Activated CD4-positive, alpha-beta T cell treated with anti-CD3 and anti-CD28 coated beads, Interleukin-2, amount 50 U/mL, for 1 hour (primary cell): Measurements from ENCODE around the gene TSPAN33.
"Not testable (repeated sequence)": the region's sequence is repeated elsewhere in the genome, so short reads cannot be mapped to it uniquely, and the experiment has no call there.

ENCODE experiments used
- DNase-seq: peaks from one replicate; pipeline ENCODE4 v3.0.0-alpha.2; 2020

The TSPAN33 gene

DNA sequence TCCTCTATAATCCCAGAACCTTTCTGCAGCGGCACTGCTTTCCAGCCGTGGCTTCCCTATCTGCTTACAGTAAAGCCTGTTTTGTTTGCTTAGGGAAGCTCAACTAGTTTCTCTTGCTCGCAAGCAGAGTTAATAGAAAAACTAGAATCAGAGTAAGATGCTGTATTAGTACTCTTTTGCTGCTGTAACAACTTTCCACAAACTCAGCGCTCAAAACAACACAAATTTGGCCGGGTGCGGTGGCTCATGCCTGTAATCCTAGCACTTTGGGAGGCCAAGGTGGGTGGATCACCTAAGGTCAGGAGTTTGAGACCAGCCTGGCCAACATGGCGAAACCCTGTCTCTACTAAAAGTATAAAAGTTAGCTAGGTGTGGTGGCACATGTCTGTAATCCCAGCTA lies 29.4 kb downstream of the TSPAN33 start:
- DNase-seq, result not testable (repeated sequence)

DNA sequence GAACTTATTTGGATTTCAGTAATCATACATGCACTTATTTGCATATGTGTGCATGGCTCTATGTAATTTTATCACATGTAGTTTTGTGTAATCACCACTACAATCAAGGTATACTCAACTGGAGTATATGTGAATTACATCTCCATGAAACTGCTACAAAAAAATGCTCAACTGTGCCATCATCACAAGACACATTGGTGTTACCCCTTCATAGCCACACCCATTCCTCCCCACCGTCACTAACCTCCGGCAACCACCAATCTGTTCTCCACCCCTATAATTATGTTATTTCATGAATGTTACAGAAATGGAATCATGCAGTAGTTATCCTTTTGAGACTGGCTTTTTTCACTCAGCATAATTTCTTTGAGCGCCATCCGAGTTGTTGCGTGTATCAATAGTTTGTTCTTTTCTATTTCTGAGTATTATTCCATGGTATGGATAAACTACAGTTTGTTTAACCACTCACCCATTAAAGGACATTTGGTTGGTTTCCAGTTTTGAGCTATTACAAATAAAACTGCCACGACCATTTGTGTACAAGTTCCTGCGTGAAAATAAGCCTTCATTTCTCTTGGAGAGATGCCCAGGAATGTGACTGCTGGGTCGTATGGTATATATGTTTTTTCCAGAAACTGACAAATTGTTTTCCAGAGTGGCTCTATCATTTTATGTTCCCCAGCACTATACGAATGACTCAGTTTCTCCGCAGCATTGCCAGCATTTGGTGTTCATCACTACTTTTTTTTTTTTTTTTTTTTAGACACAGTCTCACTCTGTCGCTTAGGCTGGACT lies 32.6 kb downstream of the TSPAN33 start:
- DNase-seq, result no peak

DNA sequence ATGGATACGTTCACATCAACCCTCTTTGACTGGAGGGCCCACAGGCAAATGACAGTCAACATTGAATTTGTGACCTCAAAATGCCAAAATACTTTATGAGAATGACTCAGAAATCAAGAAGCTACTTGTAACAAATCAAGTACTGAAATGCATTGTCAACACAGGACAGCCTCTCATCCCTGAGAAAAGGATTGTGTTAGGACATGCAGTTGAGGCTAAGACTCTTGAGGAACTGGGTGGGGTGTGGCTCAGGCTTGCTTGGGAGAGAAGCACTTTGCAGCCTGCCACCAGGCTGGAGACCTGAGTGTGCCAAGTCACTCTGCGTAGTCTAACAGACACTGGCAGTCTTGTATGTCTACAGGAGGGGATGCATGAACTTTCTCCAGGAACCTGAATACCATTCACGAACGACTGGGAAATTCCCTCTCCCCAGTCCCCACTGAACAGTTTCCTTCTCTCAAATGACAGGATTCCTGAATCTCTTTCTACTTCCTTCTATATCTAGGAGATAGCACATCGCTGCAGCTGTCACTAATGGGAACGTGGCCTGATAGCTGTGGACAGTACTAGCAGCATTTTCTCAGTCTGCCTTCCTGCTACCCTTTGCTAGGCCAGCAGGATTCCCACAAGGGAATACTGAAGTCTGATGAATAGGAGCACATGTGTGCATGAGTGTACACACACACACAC lies 40.6 kb downstream of the TSPAN33 start:
- DNase-seq, result no peak

DNA sequence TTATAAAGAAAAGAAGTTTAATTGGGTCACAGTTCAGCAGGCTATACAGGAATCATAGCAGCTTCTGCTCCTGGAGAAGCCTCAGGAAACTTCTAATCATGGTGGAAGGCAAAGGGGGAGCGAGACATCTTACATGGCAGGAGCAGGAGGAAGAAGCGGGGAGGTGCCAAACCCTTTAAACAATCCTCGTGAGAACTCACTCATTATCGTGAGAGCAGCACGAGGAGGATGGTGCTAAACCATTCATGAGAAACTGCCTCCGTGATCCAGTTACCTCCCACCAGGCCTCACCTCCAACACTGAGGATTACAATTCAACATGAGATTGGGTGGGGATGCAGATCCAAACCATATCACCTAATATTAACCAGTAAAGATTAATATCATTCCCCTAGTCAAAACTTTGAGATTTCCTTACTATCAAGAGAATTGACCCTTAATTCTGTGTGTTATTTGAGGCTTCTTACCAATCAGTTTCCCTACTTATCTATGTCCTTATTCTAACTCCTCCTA lies 42.3 kb downstream of the TSPAN33 start:
- no peak for DNase-seq

DNA sequence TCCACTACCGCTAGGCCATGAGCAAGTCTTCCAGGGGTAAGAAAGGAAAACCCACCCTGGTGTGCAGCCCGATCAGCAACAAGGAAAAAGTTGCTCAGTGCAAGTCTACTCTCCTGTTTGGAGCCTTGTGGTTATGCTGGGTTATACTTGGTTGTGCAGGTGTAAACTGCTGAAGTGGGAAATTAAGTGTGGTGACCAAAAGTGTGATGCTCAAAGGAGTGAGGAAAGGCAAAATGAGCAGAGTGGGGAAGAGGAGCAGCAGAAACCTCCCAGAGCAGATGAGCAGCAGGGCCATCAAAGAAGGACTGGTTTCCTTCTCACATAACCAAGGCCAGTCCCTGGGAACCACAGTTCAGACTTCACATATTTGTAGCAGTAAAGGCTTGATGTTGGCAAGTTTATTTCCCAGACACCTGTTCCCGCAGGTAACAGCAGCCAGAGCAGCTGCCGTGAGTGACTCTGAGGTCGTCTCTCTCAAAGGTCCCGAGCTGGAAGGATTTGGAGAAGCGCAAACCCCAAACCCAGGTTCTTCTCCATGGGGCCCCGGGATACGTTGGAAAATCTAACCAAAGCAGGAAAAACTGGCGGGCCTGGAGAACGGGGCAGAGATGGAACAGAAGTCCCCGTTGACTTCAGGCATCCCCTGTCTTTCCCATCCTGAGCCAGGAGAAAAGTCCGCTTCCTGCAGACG lies 43.3 kb downstream of the TSPAN33 start:
- DNase-seq, result no peak

DNA sequence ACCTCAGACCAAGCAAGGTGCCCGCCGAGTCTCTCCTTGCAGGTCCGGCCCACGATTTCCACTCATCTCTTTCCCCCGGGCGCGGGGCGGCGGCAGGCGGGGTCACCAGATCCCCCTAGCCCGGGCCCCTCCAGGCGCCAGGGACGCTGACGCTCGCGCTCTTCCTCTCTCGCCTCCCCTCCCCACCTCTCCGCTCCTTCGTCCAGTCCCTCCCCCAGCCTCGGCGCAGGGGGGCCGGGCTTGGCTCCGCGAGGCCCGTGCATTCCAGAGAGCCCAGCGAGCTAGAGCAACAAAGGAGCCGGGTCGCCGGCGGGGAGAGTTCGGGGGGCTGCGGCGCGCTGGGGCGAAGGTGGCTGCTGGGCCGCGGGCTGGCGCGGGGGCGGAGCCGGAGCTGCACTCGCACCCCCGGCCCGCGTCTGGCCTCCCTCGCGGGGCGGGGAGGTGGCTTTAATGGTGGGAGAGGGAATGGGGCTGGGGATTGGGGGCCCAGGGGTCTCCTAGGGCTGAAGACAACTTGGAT lies 43.9 kb downstream of the TSPAN33 start, which contains the start of gene SMO:
SMO (plus strand) TSS at position 262 of the 520 bp plus-strand sequence. CDS start 519 bp downstream, outside the sequence.
- no peak for DNase-seq

DNA sequence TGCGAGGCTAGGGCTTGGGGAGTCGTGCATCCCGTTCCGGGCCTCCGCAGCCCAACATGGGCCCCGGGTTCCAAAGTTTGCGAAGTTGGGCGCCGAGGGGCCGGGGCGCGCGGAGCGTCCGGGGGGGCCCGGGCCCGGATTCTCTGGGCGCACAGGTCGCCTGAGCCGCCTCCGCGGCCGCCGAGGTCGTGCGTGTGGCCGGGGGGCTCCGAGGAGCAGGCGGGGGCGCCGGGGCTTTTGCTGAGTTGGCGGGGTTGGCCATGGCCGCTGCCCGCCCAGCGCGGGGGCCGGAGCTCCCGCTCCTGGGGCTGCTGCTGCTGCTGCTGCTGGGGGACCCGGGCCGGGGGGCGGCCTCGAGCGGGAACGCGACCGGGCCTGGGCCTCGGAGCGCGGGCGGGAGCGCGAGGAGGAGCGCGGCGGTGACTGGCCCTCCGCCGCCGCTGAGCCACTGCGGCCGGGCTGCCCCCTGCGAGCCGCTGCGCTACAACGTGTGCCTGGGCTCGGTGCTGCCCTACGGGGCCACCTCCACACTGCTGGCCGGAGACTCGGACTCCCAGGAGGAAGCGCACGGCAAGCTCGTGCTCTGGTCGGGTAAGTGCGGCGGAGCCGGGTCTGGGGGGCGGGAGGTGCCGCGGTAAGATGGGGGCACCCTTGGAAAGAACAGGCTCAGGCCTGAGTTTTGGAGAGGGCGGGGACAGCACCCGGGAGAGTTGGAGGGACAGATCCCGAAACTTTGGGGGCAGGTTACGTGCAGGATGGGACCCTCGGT lies 44.6 kb downstream of the TSPAN33 start:
- no peak for DNase-seq

DNA sequence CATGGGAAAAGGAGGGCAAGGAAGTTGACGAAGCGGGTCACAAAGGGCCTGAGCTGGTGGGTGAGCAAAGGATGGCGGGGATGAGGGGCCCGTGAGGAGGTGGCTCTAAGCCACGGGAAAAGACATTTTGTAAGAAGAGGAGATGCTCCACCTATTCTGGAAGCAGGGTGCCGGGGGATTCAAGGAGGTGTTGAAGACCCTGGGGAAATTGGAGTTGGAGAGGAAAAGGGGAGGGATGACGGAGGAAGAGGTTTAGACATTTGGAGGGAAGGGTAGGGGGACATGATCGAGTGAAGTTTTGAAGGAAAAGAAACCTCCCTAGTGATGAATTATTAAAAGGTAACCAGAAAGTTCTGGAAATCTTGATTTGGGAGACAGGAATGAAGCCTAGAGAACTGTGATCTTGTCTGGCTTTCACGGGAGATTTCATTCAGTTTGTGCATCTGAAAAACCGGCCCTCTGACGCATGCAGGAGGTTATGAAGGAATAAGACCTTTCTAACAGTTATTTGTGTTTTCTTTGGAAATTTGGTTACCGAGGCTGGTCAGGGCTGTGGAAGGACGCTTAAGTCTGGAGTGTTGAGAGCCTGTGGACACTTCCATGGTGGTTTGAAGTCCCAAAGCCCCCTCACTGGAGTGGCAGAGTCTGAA lies 45.3 kb downstream of the TSPAN33 start:
- no peak for DNase-seq

DNA sequence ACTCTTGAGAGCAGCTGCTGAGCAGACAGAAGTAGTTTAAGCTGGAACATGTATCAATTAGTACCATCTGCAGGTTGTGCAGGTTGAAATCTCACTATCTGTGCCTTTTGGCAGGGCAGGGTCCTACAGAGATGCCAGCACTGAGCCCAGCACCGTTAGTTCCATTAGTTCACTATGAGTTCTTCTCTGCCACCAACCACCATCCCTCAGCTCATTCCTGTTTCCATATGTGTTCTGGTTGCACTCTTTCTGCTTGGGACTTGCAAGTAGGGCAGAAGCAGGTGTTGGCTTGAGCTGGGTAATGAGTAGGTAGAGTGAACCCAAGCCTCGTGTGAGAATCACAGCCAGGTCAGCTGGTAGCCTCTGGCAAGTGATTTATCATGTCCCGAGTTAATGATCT lies 46.8 kb downstream of the TSPAN33 start:
- no peak for DNase-seq

DNA sequence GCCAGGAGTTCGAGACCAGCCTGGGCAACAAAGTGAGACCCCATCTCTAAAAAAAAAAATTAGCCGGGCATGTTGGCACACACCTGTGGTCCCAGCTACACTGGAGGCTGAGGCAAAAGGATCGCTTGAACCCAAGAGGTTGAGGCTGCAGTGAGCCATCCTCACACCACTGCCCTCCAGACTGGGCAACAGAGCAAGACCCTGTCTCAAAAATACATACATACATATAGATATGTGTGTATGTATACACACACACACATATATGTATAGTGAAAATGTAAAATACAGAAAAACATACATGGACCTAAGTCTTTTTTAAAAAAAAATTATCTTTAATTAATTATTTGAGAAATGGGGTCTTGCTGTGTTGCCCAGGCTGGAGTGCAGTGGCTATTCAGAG lies 49.4 kb downstream of the TSPAN33 start:
- no peak for DNase-seq

DNA sequence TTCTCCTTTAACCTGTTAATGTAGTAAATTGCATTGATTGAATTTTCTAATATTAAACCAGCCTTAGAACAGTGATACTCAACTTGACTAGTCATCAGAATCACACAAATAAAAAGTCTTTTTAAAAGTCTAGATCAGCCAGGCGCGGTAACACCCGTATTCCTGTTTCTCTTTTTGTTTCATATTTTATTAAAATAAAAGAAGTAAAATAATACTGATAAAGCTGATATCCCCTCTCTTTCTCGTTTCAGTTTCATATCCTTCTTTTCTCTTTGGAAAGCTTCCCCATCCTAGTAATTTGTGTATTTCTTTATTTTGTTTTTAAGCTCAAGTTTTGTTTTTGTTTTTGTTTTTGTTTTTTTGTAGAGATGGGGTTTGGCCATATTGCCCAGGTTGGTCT lies 53.3 kb downstream of the TSPAN33 start:
- no peak for DNase-seq

DNA sequence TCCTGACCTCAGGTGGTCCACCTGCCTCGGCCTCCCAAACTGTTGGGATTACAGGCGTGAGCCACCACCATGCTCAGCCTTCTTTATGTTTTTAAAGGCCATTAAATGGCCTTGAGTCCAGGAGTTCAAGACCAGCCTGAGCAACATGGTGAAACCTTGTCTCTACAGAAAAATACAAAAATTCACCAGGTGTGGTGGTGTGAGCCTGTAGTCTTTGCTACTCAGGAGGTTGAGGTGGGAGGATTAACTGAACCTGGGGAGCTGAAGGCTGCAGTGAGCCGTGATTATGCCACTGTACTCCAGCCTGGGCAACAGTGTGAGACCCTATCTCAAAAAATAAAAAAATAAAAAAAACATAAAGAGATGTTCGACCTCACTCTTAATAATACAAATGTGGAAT lies 54.9 kb downstream of the TSPAN33 start:
- DNase-seq, result no peak

DNA sequence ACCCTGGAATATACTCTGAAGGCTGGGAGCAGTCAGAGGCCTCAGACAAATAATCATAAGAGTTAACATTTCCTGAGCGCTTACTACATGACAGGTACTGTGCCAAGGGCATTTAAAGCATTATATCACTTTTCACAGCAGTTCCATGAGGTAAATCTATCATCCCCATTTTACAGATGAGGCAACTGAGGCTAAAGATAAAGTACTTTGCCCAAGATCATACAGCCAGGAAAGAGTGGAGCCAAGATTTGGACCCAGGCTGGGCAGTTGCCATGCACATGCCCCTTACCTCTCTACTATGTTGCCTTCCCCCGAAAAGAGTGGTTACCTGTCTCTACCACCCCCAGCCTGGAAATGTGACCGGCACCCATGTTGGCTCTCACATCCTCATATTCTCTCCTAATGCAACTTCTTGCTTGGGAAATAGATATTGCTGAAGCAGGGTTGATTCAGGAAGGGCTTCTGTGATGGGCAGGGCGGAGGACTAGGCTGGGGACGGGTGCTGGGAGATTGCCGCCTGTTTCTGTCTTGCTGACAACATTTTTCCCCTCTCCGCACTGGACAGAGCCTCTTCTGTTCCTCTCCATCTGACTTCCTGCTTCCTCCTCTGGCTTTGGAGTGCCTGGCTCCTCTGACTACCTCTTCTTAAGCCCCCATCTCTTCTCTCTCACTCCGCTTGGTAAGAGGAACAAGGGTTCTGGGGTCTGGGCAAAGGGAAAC lies 57.7 kb downstream of the TSPAN33 start:
- no peak for DNase-seq

DNA sequence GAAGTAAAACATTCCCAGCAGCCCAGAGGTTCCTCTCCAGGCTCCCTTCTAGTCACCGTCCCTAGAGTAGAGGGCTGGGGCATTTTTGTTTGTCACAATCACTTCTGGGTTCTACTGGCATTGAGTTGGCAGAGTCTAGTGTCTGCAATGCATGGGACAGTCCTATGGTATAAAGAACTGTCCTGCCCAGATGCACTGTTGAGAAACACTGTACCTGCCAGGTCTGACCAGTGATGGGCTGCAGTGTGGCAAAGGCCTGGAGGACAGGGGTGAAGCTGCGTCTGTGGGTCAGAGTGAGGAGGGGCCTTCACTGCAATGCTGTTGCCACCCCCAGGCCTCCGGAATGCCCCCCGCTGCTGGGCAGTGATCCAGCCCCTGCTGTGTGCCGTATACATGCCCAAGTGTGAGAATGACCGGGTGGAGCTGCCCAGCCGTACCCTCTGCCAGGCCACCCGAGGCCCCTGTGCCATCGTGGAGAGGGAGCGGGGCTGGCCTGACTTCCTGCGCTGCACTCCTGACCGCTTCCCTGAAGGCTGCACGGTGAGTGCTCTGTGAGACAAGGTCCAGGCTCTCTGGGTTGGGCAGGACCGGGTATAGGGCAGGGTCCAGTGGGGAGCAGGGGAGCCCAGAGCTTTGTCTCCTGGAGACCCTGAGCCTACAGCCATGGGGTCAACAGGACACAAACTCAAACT lies 58.7 kb downstream of the TSPAN33 start:
- DNase-seq, result no peak

DNA sequence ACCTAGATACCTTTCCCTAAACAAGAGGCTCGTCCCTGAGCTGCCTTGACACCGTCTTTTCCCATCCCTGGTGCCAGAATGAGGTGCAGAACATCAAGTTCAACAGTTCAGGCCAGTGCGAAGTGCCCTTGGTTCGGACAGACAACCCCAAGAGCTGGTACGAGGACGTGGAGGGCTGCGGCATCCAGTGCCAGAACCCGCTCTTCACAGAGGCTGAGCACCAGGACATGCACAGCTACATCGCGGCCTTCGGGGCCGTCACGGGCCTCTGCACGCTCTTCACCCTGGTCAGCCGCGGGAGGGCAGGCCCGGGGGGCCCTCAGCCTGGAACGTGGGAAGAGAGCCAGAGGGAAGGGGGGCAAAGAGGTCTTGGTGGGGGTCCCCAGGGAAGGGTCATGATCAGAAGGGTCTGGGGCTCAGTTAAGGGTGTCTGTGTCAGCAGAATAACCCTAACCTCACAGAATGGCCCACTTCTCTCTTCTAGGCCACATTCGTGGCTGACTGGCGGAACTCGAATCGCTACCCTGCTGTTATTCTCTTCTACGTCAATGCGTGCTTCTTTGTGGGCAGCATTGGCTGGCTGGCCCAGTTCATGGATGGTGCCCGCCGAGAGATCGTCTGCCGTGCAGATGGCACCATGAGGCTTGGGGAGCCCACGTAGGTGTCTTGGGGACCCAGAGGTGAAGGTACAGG lies 60.8 kb downstream of the TSPAN33 start:
- no peak for DNase-seq

DNA sequence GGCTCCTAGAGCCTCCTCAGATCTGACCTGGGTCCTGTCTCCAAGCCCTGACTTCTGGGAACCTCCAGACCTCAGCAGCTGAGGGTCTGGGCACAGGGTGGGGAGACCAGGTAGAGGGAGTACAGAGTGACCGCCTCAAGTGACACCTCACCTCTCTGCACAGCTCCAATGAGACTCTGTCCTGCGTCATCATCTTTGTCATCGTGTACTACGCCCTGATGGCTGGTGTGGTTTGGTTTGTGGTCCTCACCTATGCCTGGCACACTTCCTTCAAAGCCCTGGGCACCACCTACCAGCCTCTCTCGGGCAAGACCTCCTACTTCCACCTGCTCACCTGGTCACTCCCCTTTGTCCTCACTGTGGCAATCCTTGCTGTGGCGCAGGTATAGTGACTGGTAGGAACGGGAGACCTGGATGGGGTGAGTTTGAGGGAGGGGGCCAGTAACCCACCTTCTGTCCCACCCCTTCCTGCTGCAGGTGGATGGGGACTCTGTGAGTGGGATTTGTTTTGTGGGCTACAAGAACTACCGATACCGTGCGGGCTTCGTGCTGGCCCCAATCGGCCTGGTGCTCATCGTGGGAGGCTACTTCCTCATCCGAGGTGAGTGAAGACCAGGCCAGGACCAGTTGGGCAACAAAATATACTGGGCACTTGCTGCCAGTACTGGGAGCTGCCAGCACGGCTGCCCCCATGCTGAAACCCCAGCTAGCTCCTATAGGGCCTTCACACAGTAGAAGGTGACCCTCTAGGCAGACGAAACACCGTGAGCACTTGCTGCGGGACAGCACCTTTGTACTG lies 61.7 kb downstream of the TSPAN33 start:
- DNase-seq, result no peak

DNA sequence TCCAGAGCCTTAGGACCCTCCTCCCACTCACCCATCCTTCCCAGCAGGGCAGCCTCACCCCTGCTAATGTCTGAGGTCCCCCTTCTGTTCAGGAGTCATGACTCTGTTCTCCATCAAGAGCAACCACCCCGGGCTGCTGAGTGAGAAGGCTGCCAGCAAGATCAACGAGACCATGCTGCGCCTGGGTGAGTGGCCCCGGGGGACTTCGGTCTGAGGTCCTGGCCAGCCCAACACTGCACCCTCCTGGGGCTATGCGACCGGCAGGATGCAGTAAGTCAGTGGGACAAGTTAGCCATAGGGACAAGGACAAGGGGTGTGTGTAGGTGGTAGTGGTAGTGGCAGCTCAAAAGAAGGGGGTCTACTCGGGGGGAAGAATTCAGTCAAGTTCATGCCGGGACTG lies 64.2 kb downstream of the TSPAN33 start:
- DNase-seq, result no peak

DNA sequence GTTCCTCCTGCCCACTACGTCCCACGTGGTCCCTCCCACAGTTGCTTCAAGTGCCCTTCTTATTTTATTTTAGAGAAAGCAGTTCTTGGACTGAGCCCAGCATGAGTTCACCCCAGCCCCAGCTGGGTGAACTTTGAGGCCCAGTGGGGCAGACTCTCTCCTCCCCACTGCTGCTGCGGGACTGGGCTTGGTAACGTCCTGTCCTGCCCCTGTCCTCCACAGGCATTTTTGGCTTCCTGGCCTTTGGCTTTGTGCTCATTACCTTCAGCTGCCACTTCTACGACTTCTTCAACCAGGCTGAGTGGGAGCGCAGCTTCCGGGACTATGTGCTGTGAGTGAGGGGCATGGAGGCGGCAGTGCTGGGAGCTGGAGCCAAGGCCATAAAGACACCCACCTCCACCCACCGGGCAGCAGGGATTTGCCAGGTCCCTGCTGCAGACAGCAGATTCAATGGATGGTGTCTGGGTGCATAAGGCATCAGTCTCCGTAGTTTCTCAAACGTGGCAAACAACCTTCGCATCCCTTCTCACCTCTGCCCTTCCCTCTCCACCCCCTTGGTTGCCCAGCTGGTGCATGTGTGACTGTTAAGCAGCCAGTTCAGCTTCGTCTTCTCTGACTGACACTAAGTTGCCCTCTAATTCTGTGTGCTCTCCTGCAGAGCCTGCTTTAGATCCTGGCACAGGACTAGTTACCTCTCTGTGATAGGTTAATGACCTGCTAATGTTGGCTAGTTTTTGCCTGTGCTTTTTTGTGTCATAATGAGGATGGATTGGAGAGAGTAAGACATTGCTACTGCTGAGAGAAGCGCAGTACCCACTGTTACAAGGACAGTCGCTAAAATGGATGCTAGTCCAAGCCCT lies 64.8 kb downstream of the TSPAN33 start:
- no peak for DNase-seq
